ENCODE measurements around the gene THRB.

DNA sequence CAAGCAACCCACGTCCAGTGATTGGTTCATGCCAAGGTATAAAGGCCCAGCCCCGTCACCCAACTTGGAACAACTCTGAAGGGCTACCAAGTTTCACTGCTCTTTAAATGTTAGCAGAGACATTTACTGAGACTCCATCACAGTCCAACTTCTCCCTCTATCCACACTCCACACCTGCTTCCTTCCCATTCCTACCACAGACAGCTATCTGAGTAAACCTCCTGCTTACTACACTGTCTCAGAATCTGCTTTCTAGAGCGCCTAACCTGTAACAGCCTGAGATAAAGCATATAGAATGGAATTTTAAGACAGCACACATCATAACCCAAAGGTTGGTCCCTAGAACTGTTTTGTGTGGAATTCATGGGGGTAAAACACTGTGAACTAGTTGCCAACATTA lies 106.5 kb downstream of the THRB start:
- TF ChIP-seq ZNF148 (tag by site-specific recombination; IDR thresholded peaks at IDR 0.05; ENCODE audit: borderline replicate concordance) (no peak), ZBTB7A (tag by site-specific recombination; IDR thresholded peaks at IDR 0.05; ENCODE audit: low read depth) (no peak), GLIS1 (tag by site-specific recombination; IDR thresholded peaks at IDR 0.05) (no peak), KLF10 (tag by site-specific recombination; IDR thresholded peaks at IDR 0.05) (no peak), ZNF704 (tag by site-specific recombination; IDR thresholded peaks at IDR 0.05) (no peak), ELK4 (IDR thresholded peaks at IDR 0.05; ENCODE audit: borderline replicate concordance, low read depth, low read length) (no peak), ZNF274 (IDR thresholded peaks at IDR 0.05; ENCODE audit: low read length) (no peak), ZNF274 (tag by site-specific recombination; IDR thresholded peaks at IDR 0.05; ENCODE audit: borderline replicate concordance) (no peak), ZNF280C (tag by site-specific recombination; IDR thresholded peaks at IDR 0.05) (no peak), TCF7L2 (IDR thresholded peaks at IDR 0.05; ENCODE audit: borderline replicate concordance, low read depth, low read length) (no peak), EGR2 (tag by site-specific recombination; IDR thresholded peaks at IDR 0.05; ENCODE audit: low read depth) (no peak), WT1 (tag by site-specific recombination; IDR thresholded peaks at IDR 0.05) (no peak)
- TF ChIP-seq, protein P1, sequence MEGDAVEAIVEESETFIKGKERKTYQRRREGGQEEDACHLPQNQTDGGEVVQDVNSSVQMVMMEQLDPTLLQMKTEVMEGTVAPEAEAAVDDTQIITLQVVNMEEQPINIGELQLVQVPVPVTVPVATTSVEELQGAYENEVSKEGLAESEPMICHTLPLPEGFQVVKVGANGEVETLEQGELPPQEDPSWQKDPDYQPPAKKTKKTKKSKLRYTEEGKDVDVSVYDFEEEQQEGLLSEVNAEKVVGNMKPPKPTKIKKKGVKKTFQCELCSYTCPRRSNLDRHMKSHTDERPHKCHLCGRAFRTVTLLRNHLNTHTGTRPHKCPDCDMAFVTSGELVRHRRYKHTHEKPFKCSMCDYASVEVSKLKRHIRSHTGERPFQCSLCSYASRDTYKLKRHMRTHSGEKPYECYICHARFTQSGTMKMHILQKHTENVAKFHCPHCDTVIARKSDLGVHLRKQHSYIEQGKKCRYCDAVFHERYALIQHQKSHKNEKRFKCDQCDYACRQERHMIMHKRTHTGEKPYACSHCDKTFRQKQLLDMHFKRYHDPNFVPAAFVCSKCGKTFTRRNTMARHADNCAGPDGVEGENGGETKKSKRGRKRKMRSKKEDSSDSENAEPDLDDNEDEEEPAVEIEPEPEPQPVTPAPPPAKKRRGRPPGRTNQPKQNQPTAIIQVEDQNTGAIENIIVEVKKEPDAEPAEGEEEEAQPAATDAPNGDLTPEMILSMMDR (tag by site-specific recombination; IDR thresholded peaks at IDR 0.05), result no peak
